RWPE1 (cell line): ENCODE data around the gene DCN.

Source experiments
- CTCF ChIA-PET: fragments of 350-600 bp; sonication (Branson Sonifier 250); formaldehyde crosslinking; extraction: SDS; loops from one replicate; lab custom pipeline; 2021; lab: Yijun Ruan, JAX
- POLR2A ChIA-PET: fragments of 400-600 bp; formaldehyde crosslinking; extraction: SDS; loops from one replicate; lab custom pipeline; 2020; ENCODE audit warnings: antibody characterized with exemption; ENCODE audit not compliant: low non-redundant PET; lab: Yijun Ruan, JAX
- DNase-seq: peaks from one replicate; pipeline ENCODE4 v3.0.0; 2012; ENCODE audit warnings: low spot score
- H3K27ac ChIP-seq: fragments of 450-650 bp; 2 replicates; pipeline ENCODE4 v1.5.1; 2017
- CTCF ChIP-seq: fragments of 450-650 bp; conservative IDR thresholded peaks from 2 replicates; pipeline ENCODE4 v1.5.1; 2017; ENCODE audit warnings: low read depth, mild to moderate bottlenecking

DCN gene

GRCh38 chr12:91194500-91194899, 11.9 kb upstream of the DCN start:
- ChIA-PET POLR2A (no interaction called here), CTCF (no interaction called here)
- no peak overlapping the region for H3K27ac ChIP-seq
- no peak for TF ChIP-seq CTCF
- peak; percentile 11 for DNase-seq

- DNase-seq: no peak
- POLR2A ChIA-PET: no interaction called here
- CTCF ChIA-PET: no interaction called here
- TF ChIP-seq CTCF: no peak
- no peak overlapping the region for H3K27ac ChIP-seq
These were observed 9.0 kb upstream of the DCN start for GRCh38 chr12:91191513-91192111.

GRCh38 chr12:91189516-91189915, 6.9 kb upstream of the DCN start:
- ChIA-PET CTCF (interaction anchor here (0.9 kb wide), 1 partner anchor 9 kb away, joined by 4 read pairs; no protein-coding TSS in a partner anchor), POLR2A (no interaction called here)
- no peak overlapping the region for H3K27ac ChIP-seq
- peak; percentile 5 for DNase-seq
- TF ChIP-seq CTCF: no peak

GRCh38 chr12:91188778-91189177, 6.2 kb upstream of the DCN start:
- no peak for DNase-seq
- CTCF ChIA-PET: no interaction called here
- no peak overlapping the region for H3K27ac ChIP-seq
- POLR2A ChIA-PET: no interaction called here
- no peak for TF ChIP-seq CTCF

- no peak for TF ChIP-seq CTCF
- POLR2A ChIA-PET: no interaction called here
- DNase-seq: no peak
- no peak overlapping the region for H3K27ac ChIP-seq
- CTCF ChIA-PET: interaction anchor here (0.6 kb wide), 1 partner anchor 1459 kb away, joined by 6 read pairs; no protein-coding TSS in a partner anchor
These were observed 3.5 kb upstream of the DCN start for GRCh38 chr12:91186156-91186555.

- CTCF ChIA-PET: interaction anchor here (0.6 kb wide), 1 partner anchor 1460 kb away, joined by 6 read pairs; no protein-coding TSS in a partner anchor
- POLR2A ChIA-PET: no interaction called here
- no peak for TF ChIP-seq CTCF
- DNase-seq: no peak
- H3K27ac ChIP-seq: no peak overlapping the region
These were observed 2.8 kb upstream of the DCN start for GRCh38 chr12:91185421-91185820.
